Smooth muscle cell (in vitro differentiated cells): Measurements from ENCODE around the gene CACNG8. TPM values are rescaled to one million over a fixed set of nuclear protein-coding genes. Genes with fewer than 3 reads are reported as not detected.

Experiments used
- DNase-seq: peaks from one replicate; lab custom pipeline; 2025; ENCODE audit not compliant: unreplicated experiment; lab: John Stamatoyannopoulos, UW
- H2AFZ ChIP-seq: fragments of 200-600 bp; sonication (generic); 2 replicates; pipeline ENCODE4 v1.6.0; 2016; ENCODE audit warnings: antibody characterized with exemption, low read depth, mild to moderate bottlenecking
- H3F3A ChIP-seq: fragments of 200-600 bp; sonication (generic); 2 replicates; pipeline ENCODE4 v1.6.0; 2017; ENCODE audit warnings: antibody characterized with exemption, low read depth
- H3K27ac ChIP-seq: fragments of 200-600 bp; sonication (generic); 2 replicates; pipeline ENCODE4 v1.5.1; 2016; ENCODE audit warnings: low read depth, mild to moderate bottlenecking
- H3K27me3 ChIP-seq: fragments of 200-600 bp; sonication (generic); 2 replicates; pipeline ENCODE4 v1.6.1; 2016; ENCODE audit warnings: low read depth, mild to moderate bottlenecking
- H3K36me3 ChIP-seq: fragments of 200-600 bp; sonication (generic); 2 replicates; pipeline ENCODE4 v1.5.1; 2016; ENCODE audit warnings: low read depth
- H3K4me1 ChIP-seq: fragments of 200-600 bp; sonication (generic); 2 replicates; pipeline ENCODE4 v1.5.1; 2016; ENCODE audit warnings: low read depth
- H3K4me2 ChIP-seq: fragments of 200-600 bp; sonication (generic); 2 replicates; pipeline ENCODE4 v1.6.0; 2016; ENCODE audit warnings: mild to moderate bottlenecking
- H3K4me3 ChIP-seq: fragments of 200-600 bp; sonication (generic); 2 replicates; pipeline ENCODE4 v1.5.1; 2016; ENCODE audit warnings: mild to moderate bottlenecking
- H3K79me2 ChIP-seq: fragments of 200-600 bp; sonication (generic); 2 replicates; pipeline ENCODE4 v1.6.0; 2016; ENCODE audit warnings: low read depth, mild to moderate bottlenecking
- H3K9ac ChIP-seq: fragments of 200-600 bp; sonication (generic); 2 replicates; pipeline ENCODE4 v1.6.0; 2016; ENCODE audit warnings: low read depth
- H3K9me3 ChIP-seq: fragments of 200-600 bp; sonication (generic); replicated peaks from 2 replicates; pipeline ENCODE4 v1.5.1; 2016; ENCODE audit warnings: low read depth
- H4K20me1 ChIP-seq: fragments of 200-600 bp; sonication (generic); 2 replicates; pipeline ENCODE4 v1.6.0; 2016; ENCODE audit warnings: low read depth
- CTCF ChIP-seq: fragments of 200-600 bp; sonication (generic); IDR thresholded peaks from 2 replicates; pipeline ENCODE4 v1.5.1; 2017; ENCODE audit warnings: borderline replicate concordance, mild to moderate bottlenecking, antibody characterized with exemption; ENCODE audit not compliant: insufficient read depth, poor library complexity, severe bottlenecking
- WGBS: methylation state at CpG from one replicate; pipeline ENCODE4 v1.1.7; 2016; ENCODE audit warnings: low lambda C conversion rate; 5-methylcytosine and 5-hydroxymethylcytosine counted together
- polyA plus RNA-seq: library from polyadenylated mRNA; unstranded; fragments of >200 nt; fragmentation: Nextera tagmentation; extraction: Ambion mirVana; gene quantifications from 2 replicates; pipeline ENCODE4 v1.2.1, GENCODE V29; 2016
- total RNA-seq: library from RNA; depleted of rRNA; stranded (reverse); fragments of >200 nt; gene quantifications from 2 replicates; pipeline ENCODE4 v1.2.3, GENCODE V29; 2014

Gene CACNG8
- total and polyA plus RNA-seq, 2 experiments from 2014 or later, result 0.03 to 0.31 TPM

GRCh38 chr19:54024660-54025059 is 61.9 kb downstream of the CACNG8 start:
- Histone ChIP-seq H3K9ac (no peak overlapping the region), H2AFZ (no peak overlapping the region), H3K27ac (no peak overlapping the region), H3K79me2 (no peaks in the 10 kb centered on the region), H3K4me3 (no peak overlapping the region), H3K27me3 (no peaks in the 10 kb centered on the region), H3K36me3 (no peaks in the 10 kb centered on the region), H3F3A (no peaks in the 10 kb centered on the region), H3K9me3 (no peaks in the 10 kb centered on the region), H3K4me2 (no peak overlapping the region), H4K20me1 (no peaks in the 10 kb centered on the region), H3K4me1 (no peaks in the 10 kb centered on the region)
- TF ChIP-seq CTCF, result no peak
- WGBS, result 82% methylated on average over 9 of the region's 9 CpGs
- DNase-seq, result no peak

- Histone ChIP-seq H3K4me1 (no peaks in the 10 kb centered on the region), H3K27ac (no peak overlapping the region), H4K20me1 (no peaks in the 10 kb centered on the region), H3K4me3 (no peak overlapping the region), H3K9ac (no peak overlapping the region), H3K4me2 (no peak overlapping the region), H3K36me3 (no peaks in the 10 kb centered on the region), H3K79me2 (no peaks in the 10 kb centered on the region), H3K9me3 (no peaks in the 10 kb centered on the region), H3F3A (no peaks in the 10 kb centered on the region), H3K27me3 (no peaks in the 10 kb centered on the region), H2AFZ (no peak overlapping the region)
- no peak for TF ChIP-seq CTCF
- DNase-seq, result no peak
- WGBS, result 80% methylated on average over 7 of the region's 7 CpGs
Observed at GRCh38 chr19:54026656-54027055, 63.9 kb downstream of the CACNG8 start.

GRCh38 chr19:54029301-54029700 is 66.6 kb downstream of the CACNG8 start:
- Histone ChIP-seq H3K4me2 (no peak overlapping the region), H3K4me3 (no peak overlapping the region), H3K27ac (no peak overlapping the region), H3F3A (no peaks in the 10 kb centered on the region), H2AFZ (no peak overlapping the region), H3K4me1 (no peaks in the 10 kb centered on the region), H3K9ac (no peak overlapping the region), H3K9me3 (no peaks in the 10 kb centered on the region), H4K20me1 (no peaks in the 10 kb centered on the region), H3K27me3 (no peaks in the 10 kb centered on the region), H3K36me3 (no peaks in the 10 kb centered on the region), H3K79me2 (no peaks in the 10 kb centered on the region)
- no peak for DNase-seq
- no peak for TF ChIP-seq CTCF
- WGBS, result 83% methylated on average over 3 of the region's 3 CpGs

GRCh38 chr19:54029930-54030490 is 67.3 kb downstream of the CACNG8 start:
- Histone ChIP-seq H3K27me3 (no peaks in the 10 kb centered on the region), H3K9ac (no peak overlapping the region), H2AFZ (no peak overlapping the region), H3F3A (no peaks in the 10 kb centered on the region), H3K36me3 (no peaks in the 10 kb centered on the region), H4K20me1 (no peaks in the 10 kb centered on the region), H3K9me3 (no peaks in the 10 kb centered on the region), H3K27ac (no peak overlapping the region), H3K4me2 (no peak overlapping the region), H3K79me2 (no peaks in the 10 kb centered on the region), H3K4me1 (no peaks in the 10 kb centered on the region), H3K4me3 (no peak overlapping the region)
- peak; percentile 65 for TF ChIP-seq CTCF
- 43% methylated on average over 9 of the region's 9 CpGs for WGBS
- DNase-seq, result peak; percentile 2
